NCI-H2171 (cell line): ENCODE data around the gene FBXL5.
"Not testable (repeated sequence)": the region's sequence is repeated elsewhere in the genome, so short reads cannot be mapped to it uniquely, and the experiment has no call there.

Experiments used
- DNase-seq: peaks from one replicate; lab custom pipeline; 2025; lab: John Stamatoyannopoulos, UW

FBXL5 gene

DNA sequence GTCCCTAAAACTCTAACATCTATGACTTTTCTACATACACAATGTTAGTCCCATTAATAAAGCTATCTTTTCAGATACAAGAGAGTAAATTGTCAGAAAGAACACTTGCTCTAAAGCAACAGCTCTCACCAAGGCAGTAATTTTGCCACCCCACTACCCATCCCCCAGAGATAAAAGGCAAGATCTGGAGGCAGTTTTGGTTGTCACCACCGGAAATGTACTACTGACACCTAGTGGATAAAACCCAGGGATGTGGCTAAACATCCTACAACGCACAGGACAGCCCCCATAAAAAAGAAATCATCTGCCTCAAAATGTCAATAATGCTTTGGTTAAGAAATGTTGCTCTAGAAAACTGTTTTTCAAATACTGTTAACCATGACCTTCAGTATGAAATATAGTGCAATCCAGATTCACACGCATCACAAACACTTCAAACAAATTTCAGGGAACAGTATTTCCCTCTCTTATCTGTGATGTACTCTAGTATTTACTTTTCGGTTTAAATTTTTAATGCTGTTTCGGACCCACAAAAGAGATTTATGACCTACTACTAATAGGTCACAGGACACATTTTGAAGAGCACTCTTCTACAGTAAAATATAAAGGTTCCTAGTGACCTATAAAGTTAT lies 5.1 kb downstream of the FBXL5 start:
- peak; percentile 0 for DNase-seq

DNA sequence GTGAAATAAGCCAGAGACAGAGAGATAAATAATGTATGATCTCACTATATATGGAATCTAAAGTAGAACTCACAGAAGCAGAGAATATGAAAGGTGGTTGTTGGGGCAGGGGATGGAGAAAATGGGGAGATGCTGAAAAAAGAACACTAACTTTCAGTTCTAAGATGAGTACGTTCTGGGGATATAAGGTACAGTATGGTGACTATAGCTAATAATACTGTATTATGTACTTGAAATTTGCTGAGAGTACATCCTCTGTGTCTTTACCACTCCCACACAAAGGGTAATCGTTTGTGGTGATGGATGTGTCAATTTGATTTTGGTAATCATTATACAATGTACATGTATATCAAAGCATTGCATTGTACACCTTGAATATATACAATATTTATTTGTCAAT lies 6.6 kb downstream of the FBXL5 start:
- DNase-seq: no peak

- DNase-seq: no peak
Observed at GRCh38 chr4:15638418-15638817, 16.7 kb downstream of the FBXL5 start.

DNA sequence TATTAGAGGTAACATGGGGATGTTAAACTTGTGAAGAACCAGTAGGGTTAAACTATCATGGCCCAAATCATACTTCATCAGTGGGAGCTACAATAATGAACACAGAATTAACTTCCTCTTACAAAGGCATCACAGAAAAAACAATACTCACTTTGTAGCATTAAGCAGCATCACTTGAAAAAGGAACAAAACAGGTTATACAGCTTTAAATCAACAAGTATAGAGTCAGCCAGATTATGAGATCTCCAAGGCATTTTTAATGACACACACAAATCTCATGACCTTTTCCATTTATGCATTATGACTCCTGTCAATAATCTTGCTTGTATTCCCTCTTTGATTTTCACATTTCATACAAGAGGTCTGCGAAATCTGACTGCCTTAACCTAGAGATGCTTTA lies 18.3 kb downstream of the FBXL5 start:
- no peak for DNase-seq

DNA sequence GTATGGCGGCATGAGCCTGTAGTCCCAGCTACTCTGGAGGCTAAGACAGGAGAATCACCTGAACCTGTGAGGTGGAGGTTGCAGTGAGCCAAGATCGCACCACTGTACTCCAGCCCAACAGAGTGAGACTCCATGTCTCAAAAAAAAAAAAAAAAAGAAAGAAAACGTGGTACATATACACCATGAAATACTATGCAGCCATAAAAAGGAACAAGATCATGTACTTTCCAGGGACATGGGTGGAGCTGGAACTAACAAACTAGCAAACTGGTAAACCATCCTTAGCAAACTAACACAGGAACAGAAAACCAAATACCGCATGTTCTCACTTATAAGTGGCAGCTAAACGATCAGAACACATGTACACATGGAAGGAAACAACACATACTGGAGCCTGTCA lies 37.8 kb downstream of the FBXL5 start:
- not testable (repeated sequence) for DNase-seq

DNA sequence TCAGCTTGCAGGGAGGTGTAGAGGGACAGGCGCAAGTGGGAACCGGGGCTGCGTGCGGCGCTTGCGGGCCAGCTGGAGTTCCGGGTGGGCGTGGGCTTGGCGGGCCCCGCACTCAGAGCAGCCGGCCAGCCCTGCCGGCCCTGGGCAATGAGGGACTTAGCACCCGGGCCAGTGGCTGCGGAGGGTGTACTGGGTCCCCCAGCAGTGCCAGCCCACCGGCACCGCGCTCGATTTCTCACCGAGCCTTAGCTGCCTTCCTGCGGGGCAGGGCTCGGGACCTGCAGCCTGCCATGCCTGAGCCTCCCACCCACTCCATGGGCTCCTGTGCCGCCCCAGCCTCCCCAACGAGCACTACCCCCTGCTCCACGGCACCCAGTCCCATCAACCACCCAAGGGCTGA lies 40.3 kb downstream of the FBXL5 start:
- DNase-seq: not testable (repeated sequence)

DNA sequence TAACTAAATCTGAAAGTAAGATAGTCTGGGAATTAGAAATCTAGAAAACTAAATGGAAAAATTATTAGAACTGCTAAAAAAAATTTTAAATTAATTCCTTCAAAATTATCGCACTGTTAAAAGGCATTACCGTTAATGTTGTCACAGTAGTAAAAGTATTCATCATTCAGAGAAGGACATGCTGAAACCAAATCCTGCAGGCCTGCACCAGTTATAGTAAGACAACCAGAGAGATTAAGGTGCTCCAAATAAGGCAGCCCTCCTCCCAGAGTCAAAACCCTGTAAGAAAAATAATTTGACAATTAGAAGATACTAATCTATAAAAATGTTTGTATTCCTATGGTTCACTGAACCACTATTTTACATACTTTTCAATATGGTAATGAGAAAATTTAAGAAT lies 43.0 kb downstream of the FBXL5 start:
- DNase-seq: no peak

DNA sequence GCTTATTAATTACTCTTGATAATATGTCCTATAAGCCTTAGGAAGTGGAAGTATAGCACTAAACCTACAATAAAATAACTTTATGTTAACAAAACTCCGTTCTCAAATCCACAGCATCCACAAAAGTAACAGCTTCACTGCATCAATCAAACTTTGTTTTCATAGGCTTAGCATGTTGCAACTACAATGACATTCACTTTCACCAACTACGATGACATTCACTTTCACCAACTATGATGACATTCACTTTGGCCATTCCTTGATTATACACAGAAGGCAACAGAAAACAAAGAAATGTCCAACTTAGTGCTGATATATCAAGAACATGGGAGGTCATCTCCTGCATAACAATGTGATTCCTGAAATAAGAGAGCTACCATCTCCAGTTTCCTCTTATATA lies 44.3 kb downstream of the FBXL5 start:
- DNase-seq: no peak

DNA sequence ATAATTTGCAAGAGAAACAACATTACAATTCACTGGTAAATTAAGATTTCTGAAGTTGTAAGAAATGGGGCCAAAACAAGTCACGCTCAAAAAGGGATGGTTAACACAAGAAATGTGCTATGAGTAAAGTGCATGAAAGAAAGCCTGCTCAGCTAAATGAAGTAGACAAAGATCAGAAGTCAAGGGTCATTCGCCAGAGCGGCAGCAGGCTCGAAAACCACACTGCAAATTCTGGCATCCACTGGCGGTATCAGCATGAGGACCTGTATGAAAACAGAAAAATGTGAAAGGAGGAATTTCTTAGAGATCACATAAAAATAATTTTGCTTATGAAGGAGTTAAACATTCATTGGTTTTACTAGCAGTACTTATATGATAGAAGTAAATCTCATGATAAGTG lies 49.6 kb downstream of the FBXL5 start:
- no peak for DNase-seq

GRCh38 chr4:15601862-15602261 lies 53.3 kb downstream of the FBXL5 start:
- DNase-seq: no peak

DNA sequence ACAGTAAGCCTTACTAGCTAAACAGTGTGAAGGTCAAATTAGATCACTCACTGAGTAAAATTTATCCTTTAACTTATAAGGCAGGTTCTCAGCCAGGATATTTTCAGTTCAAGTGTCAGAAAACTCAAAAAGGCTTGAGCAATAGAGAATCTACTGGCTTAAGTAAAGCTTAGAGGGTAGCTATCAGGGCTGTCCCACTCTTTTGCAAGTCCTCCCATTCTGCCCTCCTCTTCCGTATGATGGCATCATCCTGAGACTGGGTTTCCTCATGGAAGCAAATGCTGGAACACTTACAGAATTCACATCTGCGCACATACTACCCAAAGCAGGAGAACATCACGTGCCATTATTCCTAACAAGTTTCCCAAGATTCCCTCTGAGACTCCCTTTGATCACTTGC lies 55.0 kb downstream of the FBXL5 start:
- no peak for DNase-seq

GRCh38 chr4:15598644-15599043 lies 56.5 kb downstream of the FBXL5 start:
- DNase-seq: no peak

DNA sequence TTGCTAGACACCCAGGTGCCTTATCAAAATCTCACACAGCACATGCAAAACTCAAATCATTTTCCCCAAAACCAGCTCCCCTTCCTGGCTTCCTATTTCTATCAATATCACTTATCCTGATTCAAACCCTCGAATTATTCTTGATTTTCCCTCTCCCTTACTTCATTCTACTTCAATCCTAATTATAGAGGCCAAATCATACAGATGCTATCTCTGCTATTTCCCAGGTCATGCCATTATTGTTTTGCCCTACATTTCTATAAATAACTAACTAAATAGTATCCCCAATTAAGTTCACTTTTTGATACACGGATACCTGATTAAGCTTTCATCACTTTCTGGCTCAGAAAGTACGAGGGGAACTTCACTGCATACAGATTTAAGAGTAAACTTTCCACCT lies 62.4 kb downstream of the FBXL5 start:
- no peak for DNase-seq

GRCh38 chr4:15587649-15588048 lies 67.5 kb downstream of the FBXL5 start:
- no peak for DNase-seq

DNA sequence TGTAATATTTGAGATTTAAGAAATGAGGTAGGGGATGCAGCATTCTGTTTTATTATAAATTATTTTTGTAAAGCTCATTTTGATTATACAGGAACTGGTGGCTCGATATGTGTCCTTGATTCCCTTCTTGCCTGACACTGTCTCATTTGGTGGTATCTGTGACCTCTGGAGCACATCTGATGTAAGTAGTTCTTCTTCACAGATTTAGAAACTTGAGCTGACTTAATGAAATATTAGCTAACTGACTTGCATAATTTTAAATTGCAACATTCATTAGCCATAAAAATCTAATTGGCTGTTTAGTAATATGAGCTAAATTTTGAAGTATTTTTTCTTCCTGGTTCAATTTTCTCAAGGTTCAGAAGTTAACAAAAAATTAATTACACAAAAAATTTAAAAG lies 69.1 kb downstream of the FBXL5 start:
- no peak for DNase-seq

DNA sequence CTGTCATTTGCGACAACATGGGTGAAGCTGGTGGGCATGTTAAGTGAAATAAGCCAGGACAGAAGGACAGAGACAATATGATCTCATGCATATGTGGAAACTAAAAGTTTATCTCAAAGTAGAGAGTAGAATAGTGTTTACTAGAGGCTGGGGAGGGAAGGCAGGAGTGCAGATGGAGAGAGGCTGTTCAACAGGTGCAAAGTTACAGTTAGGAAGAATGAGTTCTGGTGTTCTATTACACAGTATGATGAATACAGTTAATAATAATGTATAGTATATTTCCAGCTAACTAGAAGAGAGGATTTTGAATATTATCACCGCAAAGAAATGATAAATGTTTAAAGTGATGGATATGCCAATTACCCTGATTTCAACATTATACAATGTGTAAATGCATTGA lies 69.8 kb downstream of the FBXL5 start:
- DNase-seq: no peak

DNA sequence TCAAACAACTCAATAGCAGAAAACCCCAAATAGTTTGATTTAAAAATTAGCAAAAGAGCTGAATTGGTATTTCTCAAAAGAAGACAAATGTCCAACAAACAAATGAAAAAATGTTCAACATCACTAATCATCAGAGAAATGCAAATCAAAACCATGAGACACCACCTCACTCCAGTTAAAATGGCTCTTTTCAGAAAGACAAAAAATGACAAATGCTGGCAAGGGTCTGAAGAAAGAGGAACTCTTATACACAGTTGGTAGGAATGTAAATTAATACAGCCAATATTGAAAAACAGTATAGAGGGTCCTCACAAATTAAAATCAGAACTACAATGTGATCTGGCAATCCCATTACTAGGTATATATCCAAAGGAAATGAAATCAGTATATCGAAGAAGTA lies 70.4 kb downstream of the FBXL5 start:
- DNase-seq: no peak

GRCh38 chr4:15577508-15577907 lies 77.6 kb downstream of the FBXL5 start:
- DNase-seq: no peak

DNA sequence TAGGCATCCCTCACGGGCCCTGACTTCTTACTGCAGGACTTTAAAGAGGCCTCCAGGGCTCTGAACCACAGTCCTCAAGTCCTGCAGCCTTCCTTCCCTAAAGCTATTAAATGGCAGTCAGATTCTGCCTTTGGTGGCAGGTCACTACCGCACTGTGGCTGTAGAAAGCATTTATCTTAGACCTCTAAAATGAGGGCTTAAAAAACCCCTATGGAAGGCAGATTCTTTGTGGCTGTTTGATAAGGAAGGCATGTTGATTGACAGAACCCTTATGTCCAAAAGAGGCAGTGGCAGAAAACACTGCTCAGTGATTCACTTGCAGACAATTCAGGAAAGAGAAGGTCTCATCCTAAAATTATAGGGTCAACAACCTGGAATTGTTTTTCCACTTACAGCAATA lies 79.2 kb downstream of the FBXL5 start:
- DNase-seq: no peak

DNA sequence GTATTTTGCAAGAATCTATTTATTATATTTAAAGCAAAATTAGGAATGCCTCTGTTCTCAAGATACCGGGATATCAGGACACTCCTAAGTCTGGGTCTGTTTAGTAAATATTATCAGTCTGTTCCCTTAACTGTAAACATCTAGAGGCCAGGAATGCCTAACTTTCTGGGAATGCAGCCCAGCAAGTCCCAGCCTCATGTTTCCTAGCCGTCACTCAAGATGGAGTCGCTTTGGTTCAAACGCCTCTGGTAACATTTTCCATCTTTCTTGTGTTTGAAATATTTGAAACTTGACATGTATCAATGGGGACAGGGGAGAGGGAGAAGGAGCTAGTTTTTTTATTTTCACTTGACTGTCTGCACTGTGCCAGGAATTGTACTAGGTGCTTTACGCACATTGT lies 85.4 kb downstream of the FBXL5 start:
- DNase-seq: no peak

DNA sequence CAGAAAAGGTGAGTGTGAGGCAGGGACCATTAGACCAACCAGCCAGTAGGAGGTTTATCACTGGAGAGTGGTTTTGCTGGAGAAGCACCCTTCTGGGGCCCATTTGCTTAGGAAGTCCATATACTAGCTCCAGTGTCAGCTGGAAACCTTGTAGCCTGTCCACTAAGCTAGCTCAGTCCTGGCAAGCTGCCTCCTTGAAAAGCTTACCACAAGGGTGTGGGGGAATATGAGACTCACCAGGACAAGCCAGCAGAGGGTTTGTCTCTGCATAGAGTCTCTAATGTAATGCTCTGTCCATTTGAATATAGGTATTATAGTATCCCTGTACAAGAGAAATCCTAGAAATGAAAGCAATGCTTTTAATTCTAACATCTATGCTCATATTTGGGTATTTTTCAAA lies 86.3 kb downstream of the FBXL5 start:
- no peak for DNase-seq

- no peak for DNase-seq
Observed at GRCh38 chr4:15563871-15564270, 91.3 kb downstream of the FBXL5 start.

DNA sequence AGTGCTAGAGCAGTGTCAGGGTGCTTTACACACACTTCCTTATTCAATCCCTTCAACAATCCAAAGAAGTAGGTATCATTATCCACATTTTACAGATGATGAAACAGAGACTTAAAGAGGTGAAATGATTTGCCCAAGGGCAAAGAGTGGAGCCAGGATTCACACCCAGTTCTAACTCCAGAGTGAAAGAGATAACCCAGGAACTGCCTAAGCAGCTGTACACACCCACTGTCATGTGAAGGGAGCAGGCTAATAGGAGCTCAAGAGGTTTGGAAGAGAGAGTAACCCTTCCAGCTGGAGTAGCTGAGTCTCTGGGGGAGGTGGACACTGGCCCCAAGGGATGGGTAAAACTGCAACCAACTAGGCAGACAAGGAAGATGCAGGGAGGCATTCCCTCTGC lies 92.5 kb downstream of the FBXL5 start:
- no peak for DNase-seq

DNA sequence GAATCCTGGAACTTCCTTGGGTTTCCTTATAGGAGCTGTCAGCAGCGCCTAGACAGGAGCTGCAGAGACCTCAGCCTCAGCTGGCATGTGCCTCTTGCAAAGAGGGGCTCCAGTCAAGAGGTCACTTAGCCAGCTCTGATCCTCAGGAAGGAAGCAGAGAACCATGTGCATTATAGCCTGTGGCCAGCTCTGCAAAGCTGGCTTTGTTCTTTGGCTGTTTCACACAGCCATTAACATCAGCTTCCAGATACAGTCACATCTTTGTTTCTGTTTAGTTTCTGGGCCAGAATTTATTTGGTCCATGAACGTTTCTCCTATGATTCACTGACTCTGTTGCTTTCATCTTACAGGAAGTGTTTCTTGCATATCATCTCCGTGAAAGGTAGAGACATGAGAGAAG lies 93.0 kb downstream of the FBXL5 start:
- DNase-seq: no peak

DNA sequence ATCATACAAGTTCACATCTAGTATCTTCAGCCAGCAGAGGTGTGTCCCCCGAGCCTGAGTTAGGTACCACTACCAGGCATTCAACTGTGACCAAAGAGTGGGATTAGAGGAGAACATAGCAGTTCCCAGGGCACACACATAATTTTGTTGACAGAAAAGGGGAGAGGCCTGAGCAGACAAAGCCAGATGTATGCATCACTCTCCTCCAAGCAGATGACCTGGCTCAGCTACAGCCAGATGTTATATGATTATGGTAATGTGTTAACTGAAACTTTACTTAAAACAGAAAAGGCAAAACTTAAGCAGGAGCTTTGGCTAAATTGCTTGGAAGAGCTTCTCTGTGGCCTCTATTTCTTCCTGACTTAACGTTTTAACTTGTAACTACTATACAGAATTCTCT lies 96.6 kb downstream of the FBXL5 start:
- DNase-seq: no peak
